H9 (cell line): ENCODE results near the gene KCTD21. TPM values are rescaled to one million over a fixed set of nuclear protein-coding genes. Genes with fewer than 3 reads are reported as not detected.

ENCODE experiments used
- DNase-seq: peaks from one replicate; pipeline ENCODE4 v3.0.0-alpha.2; 2017
- H2AFZ ChIP-seq: one replicate; pipeline ENCODE4 v1.6.1; 2013; ENCODE audit warnings: mild to moderate bottlenecking, low read length, control low read depth, moderate library complexity
- H2AK5ac ChIP-seq: 2 replicates; pipeline ENCODE4 v1.6.1; 2013; ENCODE audit warnings: low read length, control low read depth, mixed read lengths; ENCODE audit not compliant: insufficient read length
- H2BK120ac ChIP-seq: one replicate; pipeline ENCODE4 v1.6.1; 2013; ENCODE audit warnings: low read depth, mild to moderate bottlenecking, low read length, control low read depth, inconsistent platforms; ENCODE audit not compliant: poor library complexity, severe bottlenecking
- H2BK12ac ChIP-seq: 2 replicates; pipeline ENCODE4 v1.6.1; 2013; ENCODE audit warnings: low read length, control low read depth, mixed read lengths, low read depth; ENCODE audit not compliant: insufficient read length
- H2BK15ac ChIP-seq: 2 replicates; pipeline ENCODE4 v1.6.1; 2013; ENCODE audit warnings: low read depth, low read length, control low read depth
- H2BK20ac ChIP-seq: one replicate; pipeline ENCODE4 v1.6.1; 2013; ENCODE audit warnings: low read depth, mild to moderate bottlenecking, low read length, control low read depth, inconsistent platforms; ENCODE audit not compliant: poor library complexity, severe bottlenecking
- H2BK5ac ChIP-seq: 2 replicates; pipeline ENCODE4 v1.6.1; 2013; ENCODE audit warnings: low read length, control low read depth, mixed read lengths; ENCODE audit not compliant: insufficient read length
- H3K14ac ChIP-seq: 2 replicates; pipeline ENCODE4 v1.6.1; 2013; ENCODE audit warnings: low read length, control low read depth; ENCODE audit not compliant: insufficient read depth
- H3K18ac ChIP-seq: 2 replicates; pipeline ENCODE4 v1.6.1; 2013; ENCODE audit warnings: low read depth, mild to moderate bottlenecking, mixed read lengths, low read length, control low read depth; ENCODE audit not compliant: insufficient read length
- H3K23ac ChIP-seq: 2 replicates; pipeline ENCODE4 v1.6.1; 2013; ENCODE audit warnings: low read length, control low read depth, mixed read lengths, low read depth; ENCODE audit not compliant: insufficient read length
- H3K23me2 ChIP-seq: 2 replicates; pipeline ENCODE4 v1.6.1; 2013; ENCODE audit warnings: low read depth, mild to moderate bottlenecking, mixed read lengths, low read length, control low read depth; ENCODE audit not compliant: insufficient read length, poor library complexity, severe bottlenecking
- H3K27ac ChIP-seq: 2 replicates; pipeline ENCODE4 v1.5.1; 2013; ENCODE audit warnings: low read length, control low read depth, mixed read lengths, low read depth; ENCODE audit not compliant: insufficient read length
- H3K27me3 ChIP-seq: 2 replicates; pipeline ENCODE4 v1.6.1; 2013; ENCODE audit warnings: low read length, control low read depth, inconsistent platforms; ENCODE audit not compliant: insufficient read depth
- H3K4ac ChIP-seq: 2 replicates; pipeline ENCODE4 v1.6.1; 2013; ENCODE audit warnings: low read depth, mild to moderate bottlenecking, control low read depth, inconsistent platforms, low read length, moderate library complexity
- H3K4me1 ChIP-seq: 2 replicates; pipeline ENCODE4 v1.6.1; 2013; ENCODE audit warnings: low read length, control low read depth, inconsistent platforms; ENCODE audit not compliant: insufficient read depth
- H3K4me2 ChIP-seq: 2 replicates; pipeline ENCODE4 v1.6.1; 2013; ENCODE audit warnings: low read length, control low read depth, mixed read lengths; ENCODE audit not compliant: insufficient read length, insufficient read depth
- H3K56ac ChIP-seq: 2 replicates; pipeline ENCODE4 v1.6.1; 2013; ENCODE audit warnings: low read depth, mild to moderate bottlenecking, mixed read lengths, low read length, control low read depth; ENCODE audit not compliant: insufficient read length
- H3K79me1 ChIP-seq: 2 replicates; pipeline ENCODE4 v1.6.1; 2013; ENCODE audit warnings: low read depth, mild to moderate bottlenecking, moderate library complexity, low read length, control low read depth, inconsistent platforms; ENCODE audit not compliant: insufficient read depth, poor library complexity, severe bottlenecking
- H3K79me2 ChIP-seq: 2 replicates; pipeline ENCODE4 v1.6.1; 2013; ENCODE audit warnings: low read length, control low read depth, inconsistent platforms; ENCODE audit not compliant: insufficient read depth
- H3K9ac ChIP-seq: 2 replicates; pipeline ENCODE4 v1.6.1; 2013; ENCODE audit warnings: low read length, control low read depth, mixed read lengths; ENCODE audit not compliant: insufficient read length; ENCODE audit errors: extremely low read depth
- H3K9me3 ChIP-seq: one replicate; pipeline ENCODE4 v1.6.1; 2013; ENCODE audit warnings: low read depth, low read length, inconsistent platforms; ENCODE audit not compliant: control insufficient read depth
- H3T11ph ChIP-seq: one replicate; pipeline ENCODE4 v1.6.1; 2013; ENCODE audit warnings: mild to moderate bottlenecking, low read length, control low read depth, inconsistent platforms
- H4K20me1 ChIP-seq: one replicate; pipeline ENCODE4 v1.6.1; 2013; ENCODE audit not compliant: control insufficient read depth, insufficient read length, insufficient read depth
- H4K5ac ChIP-seq: 2 replicates; pipeline ENCODE4 v1.6.1; 2013; ENCODE audit warnings: low read depth, mild to moderate bottlenecking, mixed read lengths, low read length, control low read depth; ENCODE audit not compliant: insufficient read length
- H4K8ac ChIP-seq: replicated peaks from 2 replicates; pipeline ENCODE4 v1.6.1; 2013; ENCODE audit warnings: low read length, control low read depth, mixed read lengths, low read depth; ENCODE audit not compliant: insufficient read length
- H4K91ac ChIP-seq: 2 replicates; pipeline ENCODE4 v1.6.1; 2013; ENCODE audit warnings: low read depth, mild to moderate bottlenecking, moderate library complexity, mixed read lengths, low read length, control low read depth; ENCODE audit not compliant: insufficient read length
- H3K27ac Mint-ChIP-seq, 3 experiments: 2 replicates in 2 of 3; 3 replicates in 1 of 3; pipeline ENCODE4 v1.8.0; 2020 to 2021; ENCODE audit warnings: mixed read lengths in 3 of 3, mild to moderate bottlenecking in 1 of 3, moderate library complexity in 1 of 3
- H3K27me3 Mint-ChIP-seq: 2 replicates; pipeline ENCODE4 v1.8.0; 2021; ENCODE audit warnings: low read depth, mild to moderate bottlenecking, moderate library complexity, mixed read lengths
- H3K36me3 Mint-ChIP-seq, 3 experiments: 2 replicates in 2 of 3; 3 replicates in 1 of 3; pipeline ENCODE4 v1.8.0; 2020 to 2021; ENCODE audit warnings: low read depth in 3 of 3, mixed read lengths in 3 of 3; ENCODE audit not compliant: insufficient read depth in 1 of 3
- H3K4me1 Mint-ChIP-seq, 2 experiments: 2 replicates each; pipeline ENCODE4 v1.8.0; 2020; ENCODE audit warnings: mixed read lengths in 2 of 2
- H3K4me3 Mint-ChIP-seq, 2 experiments: 2 replicates in 1 of 2; 3 replicates in 1 of 2; pipeline ENCODE4 v1.8.0; 2020 to 2021; ENCODE audit warnings: mild to moderate bottlenecking in 2 of 2, mixed read lengths in 2 of 2, moderate library complexity in 1 of 2
- H3K9me3 Mint-ChIP-seq, 2 experiments: 2 replicates in 1 of 2; 3 replicates in 1 of 2; pipeline ENCODE4 v1.8.0; 2020; ENCODE audit warnings: mild to moderate bottlenecking in 2 of 2, mixed read lengths in 2 of 2, moderate library complexity in 1 of 2
- total RNA-seq: library from RNA; stranded (reverse); gene quantifications from 2 replicates; pipeline ENCODE4 v1.2.1, GENCODE V29; 2021
- TF ChIP-seq, protein P1 (sequence below): fragments of 200-600 bp; sonication (generic); conservative IDR thresholded peaks from 3 replicates; pipeline ENCODE4 v1.8.0; 2021; ENCODE audit warnings: antibody characterized with exemption, mild to moderate bottlenecking

Gene KCTD21
- total RNA-seq, 1 experiment from 2014 or later, result 4.0 TPM

DNA sequence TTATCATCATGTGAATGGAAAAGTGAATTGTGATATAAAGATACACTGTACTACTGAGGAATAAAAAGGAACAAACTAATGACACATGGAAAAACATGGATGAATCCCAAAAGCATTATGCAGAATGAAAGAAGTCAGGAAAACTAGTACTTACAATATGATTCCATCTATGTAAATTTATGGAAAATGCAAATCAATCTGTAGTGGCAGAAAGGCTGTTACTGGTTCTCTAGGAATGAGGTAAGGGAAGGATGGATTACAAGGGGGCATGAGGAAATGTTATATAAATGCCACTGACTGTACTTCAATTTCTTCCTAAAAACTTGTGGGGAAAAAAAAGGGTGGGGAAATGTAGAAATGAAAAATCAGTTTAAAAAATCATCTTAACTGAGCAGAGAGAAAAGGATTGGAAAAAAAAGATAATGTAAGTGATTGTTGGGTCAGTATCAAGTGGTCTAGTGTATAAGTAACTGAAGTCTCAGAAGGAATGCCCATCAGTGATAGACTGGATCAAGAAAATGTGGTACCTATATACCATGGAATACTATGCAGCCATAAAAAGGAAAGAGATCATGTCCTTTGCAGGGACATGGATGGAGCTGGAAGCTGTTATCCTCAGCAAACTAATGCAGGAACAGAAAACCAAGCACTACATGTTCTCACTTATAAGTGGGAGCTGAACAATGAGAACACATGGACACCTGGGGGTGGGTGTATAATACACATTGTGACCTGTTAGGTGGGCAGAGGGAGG lies 49.0 kb upstream of the KCTD21 start:
- Histone ChIP-seq H2BK120ac (no peak overlapping the region), H2BK20ac (no peak overlapping the region), H3K14ac (no peak overlapping the region), H3K9me3 (no peaks in the 10 kb centered on the region), H2AFZ (no peak overlapping the region), H4K5ac (no peak overlapping the region), H3K4me1 (no peaks in the 10 kb centered on the region), H3K27me3 (no peaks in the 10 kb centered on the region), H3K23me2 (no peaks in the 10 kb centered on the region), H2BK12ac (no peak overlapping the region), H3K27ac (no peak overlapping the region), H3K56ac (no peak overlapping the region), H4K8ac (no peak overlapping the region), H3K9ac (no peak overlapping the region), H4K91ac (no peak overlapping the region), H3K79me2 (no peaks in the 10 kb centered on the region), H3K23ac (no peak overlapping the region), H2BK5ac (no peak overlapping the region), H3K79me1 (no peaks in the 10 kb centered on the region), H2AK5ac (no peak overlapping the region), H3K4ac (no peak overlapping the region), H4K20me1 (no peaks in the 10 kb centered on the region), H2BK15ac (no peak overlapping the region), H3K4me2 (no peak overlapping the region), H3T11ph (no peak overlapping the region), H3K18ac (no peak overlapping the region)
- DNase-seq, result no peak
- Mint-ChIP-seq H3K27ac (no peak overlapping the region), H3K27me3 (no peaks in the 10 kb centered on the region; the same call in 1 of the 2 replicates), H3K4me1 (peaks cover 2 to 7% of the 10 kb centered on the region in 2 experiments; a peak in 2 of 4 replicates), H3K4me3 (no peak overlapping the region), H3K9me3 (peaks cover 0 to 7% of the 10 kb centered on the region in 2 experiments; a peak in 3 of 5 replicates), H3K36me3 (peaks cover 0 to 7% (median 0%) of the 10 kb centered on the region in 3 experiments; a peak in 3 of 7 replicates)
- TF ChIP-seq, protein P1, sequence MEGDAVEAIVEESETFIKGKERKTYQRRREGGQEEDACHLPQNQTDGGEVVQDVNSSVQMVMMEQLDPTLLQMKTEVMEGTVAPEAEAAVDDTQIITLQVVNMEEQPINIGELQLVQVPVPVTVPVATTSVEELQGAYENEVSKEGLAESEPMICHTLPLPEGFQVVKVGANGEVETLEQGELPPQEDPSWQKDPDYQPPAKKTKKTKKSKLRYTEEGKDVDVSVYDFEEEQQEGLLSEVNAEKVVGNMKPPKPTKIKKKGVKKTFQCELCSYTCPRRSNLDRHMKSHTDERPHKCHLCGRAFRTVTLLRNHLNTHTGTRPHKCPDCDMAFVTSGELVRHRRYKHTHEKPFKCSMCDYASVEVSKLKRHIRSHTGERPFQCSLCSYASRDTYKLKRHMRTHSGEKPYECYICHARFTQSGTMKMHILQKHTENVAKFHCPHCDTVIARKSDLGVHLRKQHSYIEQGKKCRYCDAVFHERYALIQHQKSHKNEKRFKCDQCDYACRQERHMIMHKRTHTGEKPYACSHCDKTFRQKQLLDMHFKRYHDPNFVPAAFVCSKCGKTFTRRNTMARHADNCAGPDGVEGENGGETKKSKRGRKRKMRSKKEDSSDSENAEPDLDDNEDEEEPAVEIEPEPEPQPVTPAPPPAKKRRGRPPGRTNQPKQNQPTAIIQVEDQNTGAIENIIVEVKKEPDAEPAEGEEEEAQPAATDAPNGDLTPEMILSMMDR, result no peak
